ENCODE results near the gene HAPLN1.

HAPLN1 gene

GRCh38 chr5:83683836-83684235 lies 36.8 kb downstream of the HAPLN1 start:
- Histone ChIP-seq H3K4me1 (ENCODE audit: insufficient read depth, low read length) (no peaks in the 10 kb centered on the region), H3K9me3 (ENCODE audit: low read length) (no peaks in the 10 kb centered on the region), H3K27me3 (ENCODE audit: control insufficient read depth in 1 of 2, insufficient read depth in 2 of 2, low read length in 2 of 2) (no peaks in the 10 kb centered on the region)

DNA sequence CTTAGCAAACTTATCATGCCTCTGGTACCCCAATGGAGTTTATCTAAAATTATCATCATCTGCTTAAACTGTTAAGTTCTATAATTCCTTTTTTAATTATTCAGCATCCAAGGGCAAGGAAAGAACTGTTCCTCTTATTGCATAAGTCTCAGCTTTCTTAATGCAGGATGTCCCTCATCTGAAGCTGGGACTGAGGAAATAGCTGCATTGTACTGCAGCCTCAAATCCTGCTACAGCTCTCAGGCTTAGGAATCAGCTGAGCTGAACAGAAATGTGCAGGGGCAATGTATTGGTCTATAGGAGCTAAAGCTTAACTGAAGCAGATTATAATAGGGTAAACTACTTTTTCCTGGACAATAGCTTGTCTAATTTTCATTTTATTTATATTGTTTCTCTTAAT lies 48.0 kb downstream of the HAPLN1 start:
- Histone ChIP-seq H3K9me3 (ENCODE audit: low read length) (no peaks in the 10 kb centered on the region), H3K4me3 (ENCODE audit: low read depth in 1 of 2, low read length in 2 of 2) (no peak overlapping the region), H3K36me3 (ENCODE audit: insufficient read depth, low read length) (no peaks in the 10 kb centered on the region), H3K27ac (ENCODE audit: low read depth, low read length) (no peak overlapping the region), H3K9ac (ENCODE audit: low read length) (no peak overlapping the region), H3K4me1 (ENCODE audit: insufficient read depth, low read length) (no peaks in the 10 kb centered on the region), H3K27me3 (ENCODE audit: control insufficient read depth in 1 of 2, insufficient read depth in 2 of 2, low read length in 2 of 2) (no peaks in the 10 kb centered on the region)

More at GRCh38 chr5:83683836-83684235, 36.8 kb downstream of the HAPLN1 start:
- no peak overlapping the region for H3K27ac ChIP-seq (ENCODE audit: low read depth, low read length)
- no peak overlapping the region for H3K4me3 ChIP-seq (ENCODE audit: low read depth in 1 of 2, low read length in 2 of 2)
- H3K9ac ChIP-seq (ENCODE audit: low read length): no peak overlapping the region
- H3K36me3 ChIP-seq (ENCODE audit: insufficient read depth, low read length): no peaks in the 10 kb centered on the region

DNA sequence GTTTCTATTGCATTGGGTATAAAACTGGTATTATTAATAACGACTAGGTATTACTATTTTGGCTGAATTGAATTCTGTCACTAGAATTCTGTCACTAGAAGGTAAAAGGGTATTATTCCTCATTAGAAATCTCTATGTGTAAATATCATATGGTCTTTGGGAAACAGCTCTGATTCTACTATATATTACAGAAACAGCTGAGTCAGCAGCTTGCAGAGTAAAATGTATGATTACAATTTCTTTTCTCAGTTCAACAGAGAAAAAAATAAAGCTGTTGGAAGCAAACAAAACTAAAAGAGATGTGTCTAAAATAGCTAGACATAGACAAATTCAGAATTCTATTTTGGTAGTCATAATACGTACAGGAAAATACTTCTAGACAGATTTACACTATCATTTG lies 48.5 kb downstream of the HAPLN1 start:
- no peaks in the 10 kb centered on the region for H3K27me3 ChIP-seq (ENCODE audit: control insufficient read depth in 1 of 2, insufficient read depth in 2 of 2, low read length in 2 of 2)
- H3K36me3 ChIP-seq (ENCODE audit: insufficient read depth, low read length): no peaks in the 10 kb centered on the region
- H3K9me3 ChIP-seq (ENCODE audit: low read length): no peaks in the 10 kb centered on the region
- H3K4me3 ChIP-seq (ENCODE audit: low read depth in 1 of 2, low read length in 2 of 2): no peak overlapping the region
- no peak overlapping the region for H3K27ac ChIP-seq (ENCODE audit: low read depth, low read length)
- H3K4me1 ChIP-seq (ENCODE audit: insufficient read depth, low read length): no peaks in the 10 kb centered on the region
- H3K9ac ChIP-seq (ENCODE audit: low read length): no peak overlapping the region

- Histone ChIP-seq H3K27me3 (ENCODE audit: control insufficient read depth in 1 of 2, insufficient read depth in 2 of 2, low read length in 2 of 2) (no peaks in the 10 kb centered on the region), H3K9me3 (ENCODE audit: low read length) (no peaks in the 10 kb centered on the region), H3K4me1 (ENCODE audit: insufficient read depth, low read length) (no peaks in the 10 kb centered on the region), H3K9ac (ENCODE audit: low read length) (no peak overlapping the region), H3K27ac (ENCODE audit: low read depth, low read length) (no peak overlapping the region), H3K4me3 (ENCODE audit: low read depth in 1 of 2, low read length in 2 of 2) (no peak overlapping the region), H3K36me3 (ENCODE audit: insufficient read depth, low read length) (no peaks in the 10 kb centered on the region)
These were observed 55.0 kb downstream of the HAPLN1 start for GRCh38 chr5:83665631-83666030.

- no peak overlapping the region for H3K27ac ChIP-seq (ENCODE audit: low read depth, low read length)
- no peaks in the 10 kb centered on the region for H3K9me3 ChIP-seq (ENCODE audit: low read length)
- no peaks in the 10 kb centered on the region for H3K36me3 ChIP-seq (ENCODE audit: insufficient read depth, low read length)
- H3K9ac ChIP-seq (ENCODE audit: low read length): no peak overlapping the region
- H3K27me3 ChIP-seq (ENCODE audit: control insufficient read depth in 1 of 2, insufficient read depth in 2 of 2, low read length in 2 of 2): no peaks in the 10 kb centered on the region
- H3K4me1 ChIP-seq (ENCODE audit: insufficient read depth, low read length): no peaks in the 10 kb centered on the region
- H3K4me3 ChIP-seq (ENCODE audit: low read depth in 1 of 2, low read length in 2 of 2): no peak overlapping the region
These were observed 58.1 kb downstream of the HAPLN1 start for GRCh38 chr5:83662558-83662957.

DNA sequence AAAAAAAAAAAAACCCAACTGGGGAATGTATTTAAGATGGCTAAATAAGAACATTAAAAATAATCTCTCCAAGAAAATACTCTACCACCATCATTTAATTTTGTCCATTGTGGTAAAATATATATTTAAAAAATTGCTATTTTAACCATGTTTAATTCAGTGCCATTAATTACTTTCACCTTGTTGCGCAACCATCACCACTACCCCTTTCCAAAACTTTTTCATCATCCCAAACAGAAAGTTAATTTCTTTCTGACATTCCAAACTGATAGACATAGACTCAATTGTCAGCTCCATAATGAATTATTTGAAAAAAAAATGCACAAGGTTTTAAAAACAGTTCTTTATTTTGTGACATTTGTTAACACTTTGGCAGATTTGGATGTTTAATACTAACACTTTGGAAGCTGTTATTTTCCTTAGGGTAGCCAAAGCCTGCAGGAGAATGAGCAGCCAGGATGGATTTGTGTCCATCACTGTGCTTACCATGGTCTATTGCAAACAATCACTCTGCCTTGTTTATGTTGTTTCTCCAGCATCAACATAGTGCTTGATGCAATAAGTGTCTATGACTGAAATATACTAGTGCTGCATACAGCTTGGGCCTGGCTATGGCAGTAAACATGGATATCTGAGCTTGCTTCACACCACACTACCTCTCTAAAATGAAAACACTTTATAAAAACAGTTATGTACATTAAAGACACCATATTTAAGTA lies 62.7 kb downstream of the HAPLN1 start:
- no peaks in the 10 kb centered on the region for H3K4me1 ChIP-seq (ENCODE audit: insufficient read depth, low read length)
- no peak overlapping the region for H3K27ac ChIP-seq (ENCODE audit: low read depth, low read length)
- H3K36me3 ChIP-seq (ENCODE audit: insufficient read depth, low read length): no peaks in the 10 kb centered on the region
- H3K4me3 ChIP-seq (ENCODE audit: low read depth in 1 of 2, low read length in 2 of 2): no peak overlapping the region
- H3K9ac ChIP-seq (ENCODE audit: low read length): no peak overlapping the region
- no peaks in the 10 kb centered on the region for H3K9me3 ChIP-seq (ENCODE audit: low read length)
- H3K27me3 ChIP-seq (ENCODE audit: control insufficient read depth in 1 of 2, insufficient read depth in 2 of 2, low read length in 2 of 2): no peaks in the 10 kb centered on the region

DNA sequence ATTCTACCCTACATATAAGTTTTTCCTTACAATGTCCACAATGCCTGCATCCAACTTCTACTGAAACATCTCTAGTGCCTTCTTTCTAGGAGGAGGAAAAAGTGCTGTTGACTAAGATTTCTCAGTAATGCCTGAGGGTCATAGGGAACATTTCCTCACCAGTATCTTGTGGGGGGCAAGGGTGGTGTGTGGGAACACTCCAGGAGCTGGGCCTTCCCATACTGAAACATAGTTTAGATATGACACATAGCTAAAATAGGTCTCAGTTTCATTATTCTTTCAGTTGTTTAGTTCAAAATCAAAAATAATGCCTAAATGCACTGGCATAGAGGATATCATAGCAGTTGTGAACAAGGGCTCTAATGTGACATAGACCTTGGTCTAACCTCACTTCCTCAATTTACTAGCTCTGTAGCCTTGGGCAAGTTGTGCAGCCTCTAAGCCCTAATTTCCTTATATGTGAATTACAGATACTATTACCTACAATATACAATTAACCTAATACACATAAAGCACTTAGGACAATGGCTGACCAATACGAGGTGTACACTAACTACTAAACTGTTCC lies 66.1 kb downstream of the HAPLN1 start:
- Histone ChIP-seq H3K9me3 (ENCODE audit: low read length) (no peaks in the 10 kb centered on the region), H3K4me1 (ENCODE audit: insufficient read depth, low read length) (no peaks in the 10 kb centered on the region), H3K9ac (ENCODE audit: low read length) (no peak overlapping the region), H3K27me3 (ENCODE audit: control insufficient read depth in 1 of 2, insufficient read depth in 2 of 2, low read length in 2 of 2) (no peaks in the 10 kb centered on the region), H3K36me3 (ENCODE audit: insufficient read depth, low read length) (no peaks in the 10 kb centered on the region), H3K27ac (ENCODE audit: low read depth, low read length) (no peak overlapping the region), H3K4me3 (ENCODE audit: low read depth in 1 of 2, low read length in 2 of 2) (no peak overlapping the region)

GRCh38 chr5:83653669-83654068 lies 67.0 kb downstream of the HAPLN1 start:
- H3K27ac ChIP-seq (ENCODE audit: low read depth, low read length): no peak overlapping the region
- H3K4me3 ChIP-seq (ENCODE audit: low read depth in 1 of 2, low read length in 2 of 2): no peak overlapping the region
- no peaks in the 10 kb centered on the region for H3K36me3 ChIP-seq (ENCODE audit: insufficient read depth, low read length)
- H3K4me1 ChIP-seq (ENCODE audit: insufficient read depth, low read length): no peaks in the 10 kb centered on the region
- no peak overlapping the region for H3K9ac ChIP-seq (ENCODE audit: low read length)
- no peaks in the 10 kb centered on the region for H3K9me3 ChIP-seq (ENCODE audit: low read length)
- no peaks in the 10 kb centered on the region for H3K27me3 ChIP-seq (ENCODE audit: control insufficient read depth in 1 of 2, insufficient read depth in 2 of 2, low read length in 2 of 2)

DNA sequence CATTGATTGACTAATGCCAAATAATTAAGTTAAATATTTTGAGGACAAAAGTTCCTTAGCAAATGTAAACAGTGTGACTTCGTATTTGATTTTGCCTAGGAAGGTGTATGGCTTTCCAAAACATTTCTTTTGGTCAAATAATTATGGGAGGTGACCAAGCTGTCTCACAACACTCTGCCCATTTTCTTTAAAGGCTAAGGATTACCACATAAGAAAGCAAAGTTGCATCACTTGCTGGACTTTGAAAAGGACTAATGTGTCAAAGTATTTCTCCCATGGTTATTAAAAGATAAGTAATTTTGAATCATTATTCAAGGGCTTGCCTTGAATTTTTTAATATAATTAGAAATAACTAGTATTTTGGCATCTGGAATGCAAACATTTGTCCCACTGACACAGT lies 74.7 kb downstream of the HAPLN1 start:
- H3K4me1 ChIP-seq (ENCODE audit: insufficient read depth, low read length): no peaks in the 10 kb centered on the region

DNA sequence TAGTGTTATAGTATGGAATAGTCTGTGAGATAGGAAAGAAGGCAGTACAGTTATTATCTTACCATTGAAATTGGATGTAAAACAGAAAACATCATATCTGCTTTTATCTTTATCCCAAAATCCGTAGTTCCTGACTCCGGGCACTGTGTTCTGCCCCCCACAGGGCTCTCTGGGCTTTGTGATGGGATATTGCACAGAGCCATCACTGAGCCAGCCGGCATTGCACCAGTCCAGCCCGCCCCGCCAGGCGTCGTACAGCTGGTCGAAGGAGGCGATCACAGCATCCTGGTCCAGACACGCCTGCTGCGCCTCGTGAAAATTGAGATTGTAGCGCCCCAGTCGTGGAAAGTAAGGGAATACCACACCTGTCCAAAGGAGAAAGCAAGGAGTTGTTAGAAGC lies 76.4 kb downstream of the HAPLN1 start:
- no peak overlapping the region for H3K4me3 ChIP-seq (ENCODE audit: low read depth in 1 of 2, low read length in 2 of 2)
- no peaks in the 10 kb centered on the region for H3K36me3 ChIP-seq (ENCODE audit: insufficient read depth, low read length)
- no peaks in the 10 kb centered on the region for H3K27me3 ChIP-seq (ENCODE audit: control insufficient read depth in 1 of 2, insufficient read depth in 2 of 2, low read length in 2 of 2)
- no peaks in the 10 kb centered on the region for H3K4me1 ChIP-seq (ENCODE audit: insufficient read depth, low read length)
- H3K9me3 ChIP-seq (ENCODE audit: low read length): no peaks in the 10 kb centered on the region
- H3K9ac ChIP-seq (ENCODE audit: low read length): no peak overlapping the region
- no peak overlapping the region for H3K27ac ChIP-seq (ENCODE audit: low read depth, low read length)

More for the DNA sequence above, 74.7 kb downstream of the HAPLN1 start:
- Histone ChIP-seq H3K27me3 (ENCODE audit: control insufficient read depth in 1 of 2, insufficient read depth in 2 of 2, low read length in 2 of 2) (no peaks in the 10 kb centered on the region), H3K36me3 (ENCODE audit: insufficient read depth, low read length) (no peaks in the 10 kb centered on the region), H3K4me3 (ENCODE audit: low read depth in 1 of 2, low read length in 2 of 2) (no peak overlapping the region), H3K9ac (ENCODE audit: low read length) (no peak overlapping the region), H3K9me3 (ENCODE audit: low read length) (no peaks in the 10 kb centered on the region), H3K27ac (ENCODE audit: low read depth, low read length) (no peak overlapping the region)

GRCh38 chr5:83641946-83642345 lies 78.7 kb downstream of the HAPLN1 start:
- no peaks in the 10 kb centered on the region for H3K27me3 ChIP-seq (ENCODE audit: control insufficient read depth in 1 of 2, insufficient read depth in 2 of 2, low read length in 2 of 2)
- H3K9ac ChIP-seq (ENCODE audit: low read length): no peak overlapping the region
- no peak overlapping the region for H3K4me3 ChIP-seq (ENCODE audit: low read depth in 1 of 2, low read length in 2 of 2)
- H3K27ac ChIP-seq (ENCODE audit: low read depth, low read length): no peak overlapping the region
- no peaks in the 10 kb centered on the region for H3K4me1 ChIP-seq (ENCODE audit: insufficient read depth, low read length)
- no peaks in the 10 kb centered on the region for H3K36me3 ChIP-seq (ENCODE audit: insufficient read depth, low read length)
- no peaks in the 10 kb centered on the region for H3K9me3 ChIP-seq (ENCODE audit: low read length)

GRCh38 chr5:83639911-83640310 lies 80.7 kb downstream of the HAPLN1 start:
- no peaks in the 10 kb centered on the region for H3K4me1 ChIP-seq (ENCODE audit: insufficient read depth, low read length)
- H3K36me3 ChIP-seq (ENCODE audit: insufficient read depth, low read length): no peaks in the 10 kb centered on the region
- H3K9me3 ChIP-seq (ENCODE audit: low read length): no peaks in the 10 kb centered on the region
- no peak overlapping the region for H3K27ac ChIP-seq (ENCODE audit: low read depth, low read length)
- no peak overlapping the region for H3K9ac ChIP-seq (ENCODE audit: low read length)
- H3K4me3 ChIP-seq (ENCODE audit: low read depth in 1 of 2, low read length in 2 of 2): no peak overlapping the region
- H3K27me3 ChIP-seq (ENCODE audit: control insufficient read depth in 1 of 2, insufficient read depth in 2 of 2, low read length in 2 of 2): no peaks in the 10 kb centered on the region

Data from muscle layer of colon (tissue), 2 donors.